ENCODE data around the gene ZNRF2. TPM values are rescaled to one million over a fixed set of nuclear protein-coding genes. Genes with fewer than 3 reads are reported as not detected.

ZNRF2 gene
- 3.2 and 5.5 TPM in 2 replicates for total RNA-seq

DNA sequence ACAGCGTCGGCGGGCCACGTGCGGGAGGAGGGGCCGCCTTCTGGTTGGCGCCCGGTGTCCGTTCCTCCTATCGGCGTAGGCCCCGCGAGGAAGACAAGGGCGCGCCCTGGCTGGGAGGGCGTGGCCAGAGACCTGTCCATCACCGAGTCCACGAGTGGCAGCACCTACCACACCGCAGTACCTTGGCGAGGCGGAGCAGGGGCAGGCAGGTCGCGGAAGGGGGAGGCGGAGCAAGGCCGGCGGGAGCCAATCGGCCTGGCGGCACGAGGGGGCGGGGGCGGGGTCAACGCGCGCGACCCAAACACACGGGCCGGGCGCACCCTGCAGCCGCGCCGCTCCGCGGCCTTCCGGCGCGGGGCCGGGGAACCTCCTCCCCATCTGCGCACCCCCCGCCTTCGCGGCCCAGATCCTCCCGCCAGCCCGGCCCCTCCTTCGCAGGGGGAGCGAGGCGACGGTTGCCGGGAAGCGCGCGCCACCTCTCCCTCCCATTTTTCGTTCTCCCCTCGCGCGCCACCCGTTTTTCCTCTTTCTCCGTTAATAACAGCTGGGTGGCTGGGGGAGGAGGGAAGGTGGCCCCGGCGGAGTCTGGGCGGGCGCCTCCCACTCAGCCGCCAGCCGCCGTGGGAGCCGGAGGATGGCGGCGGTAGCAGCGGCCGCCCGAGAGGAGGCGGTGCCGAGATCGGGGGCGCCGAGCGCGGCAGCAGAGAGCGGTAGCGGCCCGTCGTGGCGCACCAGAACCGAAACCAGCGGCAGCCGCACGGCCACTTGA lies at the start of gene ZNRF2:
Gene ZNRF2 (plus strand): TSS at position 300 of the 769 bp plus-strand sequence. CDS start 761 bp downstream, outside the sequence.

Other genes starting within 250 kb of the ZNRF2 start
- 2.5 and 3.5 TPM in 2 replicates for gene MTURN, start 149.6 kb upstream of the ZNRF2 start, total RNA-seq
- 4.3 and 5.5 TPM in 2 replicates for gene NOD1, start 194.2 kb downstream of the ZNRF2 start, total RNA-seq
- gene GGCT, start 220.2 kb downstream of the ZNRF2 start, total RNA-seq: 42.5 and 45.8 TPM in 2 replicates